Keratinocyte (primary cell): ENCODE data around the gene NCBP3. TPM values are rescaled to one million over a fixed set of nuclear protein-coding genes. Genes with fewer than 3 reads are reported as not detected.
A peak's percentile ranks its signal among the peaks of the same experiment; 100 is the strongest.

ENCODE experiments used
- DNase-seq: peaks from one replicate; pipeline ENCODE4 v3.0.0-alpha.2; 2011; ENCODE audit warnings: low read depth, missing footprints, low spot score
- FAIRE-seq: peaks from 2 replicates; lab custom pipeline; 2011; peaks lifted over from hg19 to GRCh38; lab: Jason Lieb, UNC
- H2AFZ ChIP-seq: 2 replicates; pipeline ENCODE4 v1.6.0; 2012; ENCODE audit warnings: low read length, control low read depth, inconsistent platforms; ENCODE audit not compliant: control insufficient read depth
- H3K27ac ChIP-seq: 2 replicates; pipeline ENCODE4 v1.5.1; 2011; ENCODE audit warnings: low read length; ENCODE audit not compliant: control insufficient read depth, insufficient read depth
- H3K27me3 ChIP-seq: 3 replicates; pipeline ENCODE4 v1.6.0; 2011; ENCODE audit warnings: low read length; ENCODE audit not compliant: control insufficient read depth, insufficient read depth; ENCODE audit errors: extremely low read depth
- H3K36me3 ChIP-seq, 2 experiments: 2 replicates in 1 of 2; 3 replicates in 1 of 2; pipeline ENCODE4 v1.5.1; 2011; ENCODE audit warnings: low read length in 2 of 2, mild to moderate bottlenecking in 1 of 2; ENCODE audit not compliant: control insufficient read depth in 2 of 2, insufficient read depth in 2 of 2; ENCODE audit errors: extremely low read depth in 1 of 2
- H3K4me1 ChIP-seq: 3 replicates; pipeline ENCODE4 v1.5.1; 2011; ENCODE audit warnings: low read length; ENCODE audit not compliant: control insufficient read depth, insufficient read depth; ENCODE audit errors: extremely low read depth
- H3K4me2 ChIP-seq: 3 replicates; pipeline ENCODE4 v1.6.0; 2011; ENCODE audit warnings: low read depth, low read length; ENCODE audit not compliant: control insufficient read depth, insufficient read depth; ENCODE audit errors: extremely low read depth
- H3K4me3 ChIP-seq, 3 experiments: fragments of 200-600 bp in 1 of 3; sonication (generic) in 1 of 3; 2 replicates in 2 of 3; 3 replicates in 1 of 3; pipeline ENCODE4 v1.5.1; 2011 to 2016; ENCODE audit warnings: low read length in 3 of 3, mild to moderate bottlenecking in 3 of 3, control low read depth in 2 of 3, inconsistent platforms in 1 of 3, low read depth in 1 of 3, mixed read lengths in 1 of 3, mixed run types in 1 of 3, moderate library complexity in 1 of 3; ENCODE audit not compliant: control insufficient read depth in 2 of 3, insufficient read depth in 2 of 3; ENCODE audit errors: extremely low read depth in 1 of 3
- H3K79me2 ChIP-seq: 2 replicates; pipeline ENCODE4 v1.6.0; 2012; ENCODE audit warnings: low read length; ENCODE audit not compliant: control insufficient read depth, insufficient read depth
- H3K9ac ChIP-seq: 3 replicates; pipeline ENCODE4 v1.6.0; 2011; ENCODE audit warnings: low read length; ENCODE audit not compliant: control insufficient read depth, insufficient read depth; ENCODE audit errors: extremely low read depth
- H3K9me1 ChIP-seq: 3 replicates; pipeline ENCODE4 v1.6.0; 2011; ENCODE audit warnings: low read length; ENCODE audit not compliant: control insufficient read depth, insufficient read depth; ENCODE audit errors: extremely low read depth
- H3K9me3 ChIP-seq: 2 replicates; pipeline ENCODE4 v1.5.1; 2012; ENCODE audit warnings: low read depth, low read length; ENCODE audit not compliant: control insufficient read depth
- H4K20me1 ChIP-seq: 3 replicates; pipeline ENCODE4 v1.6.0; 2011; ENCODE audit warnings: low read length; ENCODE audit not compliant: control insufficient read depth, insufficient read depth; ENCODE audit errors: extremely low read depth
- CTCF ChIP-seq, 3 experiments: IDR thresholded peaks in 1 of 3; conservative IDR thresholded peaks in 1 of 3; optimal IDR thresholded peaks in 1 of 3; 2 replicates in 2 of 3; 3 replicates in 1 of 3; pipeline versions ENCODE3 to v1.5.1; 2011; ENCODE audit warnings: low read length in 3 of 3, mild to moderate bottlenecking in 3 of 3, moderate library complexity in 2 of 3, control low read depth in 1 of 3, inconsistent platforms in 1 of 3; ENCODE audit not compliant: insufficient read depth in 2 of 3; ENCODE audit errors: extremely low read depth in 1 of 3
- EZH2 ChIP-seq: IDR thresholded peaks from one replicate; pipeline ENCODE4 v1.6.1; 2012; ENCODE audit warnings: inconsistent platforms, mild to moderate bottlenecking, low read length, moderate library complexity
- dilution Hi-C: fragments of 300-500 bp; cut with MboI; formaldehyde crosslinking; loops from one replicate; pipeline ENCODE4 v1.7.0; 2020; ENCODE audit warnings: low sequenced_read_pairs; ENCODE audit not compliant: extremely low pct_ligation_motif_present
- polyA plus RNA-seq, 5 experiments: library from polyadenylated mRNA; depleted of rRNA in 3 of 5; stranded (reverse) in 3 of 5; stranded (forward) in 1 of 5; unstranded in 1 of 5; fragments of >200 nt; gene quantifications; 1 replicate in 1 of 5; 2 replicates in 3 of 5; 3 replicates in 1 of 5; pipeline versions ENCODE4 v1.2.1 to v1.2.3, GENCODE V29; 2011 to 2012; ENCODE audit warnings: missing spikeins in 2 of 5, low read depth in 1 of 5, low replicate concordance in 1 of 5

The NCBP3 gene
- polyA plus RNA-seq, 1 donor (not counting 4 experiments of a cell fraction or from before 2014, with no cell fraction given): 22.1 TPM

GRCh38 chr17:3889325-3890012 is 43.4 kb upstream of the NCBP3 start:
- H3K27ac ChIP-seq: peak overlapping the region; percentile 75
- peaks cover 45% of the 10 kb centered on the region for H3K4me1 ChIP-seq
- H3K4me2 ChIP-seq: peak overlapping the region; percentile 49
- FAIRE-seq: no peak
- no peaks in the 10 kb centered on the region for H3K9me3 ChIP-seq
- no peaks in the 10 kb centered on the region for H3K27me3 ChIP-seq
- H3K9me1 ChIP-seq: no peaks in the 10 kb centered on the region
- H3K79me2 ChIP-seq: no peaks in the 10 kb centered on the region
- no peak for DNase-seq
- no peak overlapping the region for H3K4me3 ChIP-seq
- H3K9ac ChIP-seq: peak overlapping the region; percentile 64
- dilution Hi-C loops: no loop called here
- H2AFZ ChIP-seq: peak overlapping the region; percentile 41
- no peak for TF ChIP-seq CTCF (optimal IDR thresholded peaks at IDR 0.05 in 1 of 3, IDR thresholded peaks at IDR 0.05 in 1 of 3, conservative IDR thresholded peaks at IDR 0.05 in 1 of 3; ENCODE audit: extremely low read depth in 1 of 3, insufficient read depth in 2 of 3, low read length in 3 of 3)
- TF ChIP-seq EZH2: no peak
- no peaks in the 10 kb centered on the region for H3K36me3 ChIP-seq
- H4K20me1 ChIP-seq: no peaks in the 10 kb centered on the region

- TF ChIP-seq CTCF (optimal IDR thresholded peaks at IDR 0.05 in 1 of 3, IDR thresholded peaks at IDR 0.05 in 1 of 3, conservative IDR thresholded peaks at IDR 0.05 in 1 of 3; ENCODE audit: extremely low read depth in 1 of 3, insufficient read depth in 2 of 3, low read length in 3 of 3) (no peak), EZH2 (no peak)
- Histone ChIP-seq H3K79me2 (no peaks in the 10 kb centered on the region), H3K9me1 (no peaks in the 10 kb centered on the region), H3K4me2 (peak overlapping the region; percentile 62), H3K36me3 (peaks cover 0 to 2% of the 10 kb centered on the region in 2 experiments), H3K4me3 (peak overlapping the region in 1 of 3 experiments; percentile 47), H3K9ac (peak overlapping the region; percentile 64), H2AFZ (peak overlapping the region; percentile 85), H4K20me1 (no peaks in the 10 kb centered on the region), H3K4me1 (peaks cover 45% of the 10 kb centered on the region), H3K9me3 (no peaks in the 10 kb centered on the region), H3K27me3 (no peaks in the 10 kb centered on the region), H3K27ac (peak overlapping the region; percentile 75)
- FAIRE-seq (peak; percentile 76), DNase-seq (peak; percentile 69)
- dilution Hi-C loops: no loop called here
Measured at GRCh38 chr17:3888343-3889171, 42.5 kb upstream of the NCBP3 start.
